Activated CD4-positive, alpha-beta T cell treated with anti-CD3 and anti-CD28 coated beads for 24 hours (primary cell): ENCODE results near the gene VGF.
"Not testable (repeated sequence)": the region's sequence is repeated elsewhere in the genome, so short reads cannot be mapped to it uniquely, and the experiment has no call there.

Experiments
- DNase-seq, 2 donors: peaks; one replicate each; pipeline ENCODE4 v3.0.0-alpha.2; 2020; ENCODE audit warnings: low read depth in 2 of 2

VGF gene

GRCh38 chr7:101134399-101134980, 30.9 kb downstream of the VGF start:
- DNase-seq: no peak

- no peak for DNase-seq
These were observed 31.6 kb downstream of the VGF start for GRCh38 chr7:101133621-101134398.

- not testable (repeated sequence) for DNase-seq
These were observed 32.5 kb downstream of the VGF start for GRCh38 chr7:101132626-101133600.

GRCh38 chr7:101129603-101130117, 35.7 kb downstream of the VGF start:
- no peak for DNase-seq

GRCh38 chr7:101128040-101128834, 37.1 kb downstream of the VGF start:
- DNase-seq: no peak

GRCh38 chr7:101127460-101128039, 37.8 kb downstream of the VGF start:
- DNase-seq: no peak

- peak in 1 of 2 donors; percentile 13 for DNase-seq
These were observed 38.5 kb downstream of the VGF start, which contains the start of gene SERPINE1 for GRCh38 chr7:101126651-101127459. Gene SERPINE1, plus strand, starts transcription at chr7:101127104. Its CDS starts 1,290 bp downstream, at chr7:101128394.

- no peak for DNase-seq
These were observed 39.2 kb downstream of the VGF start for GRCh38 chr7:101125989-101126650.

- no peak for DNase-seq
These were observed 40.9 kb downstream of the VGF start for GRCh38 chr7:101124376-101125056.

GRCh38 chr7:101123703-101124068, 41.7 kb downstream of the VGF start:
- DNase-seq: no peak

- no peak for DNase-seq
These were observed 42.3 kb downstream of the VGF start for GRCh38 chr7:101122933-101123702.

- DNase-seq: no peak
These were observed 43.1 kb downstream of the VGF start for GRCh38 chr7:101121991-101122932.

- not testable (repeated sequence) for DNase-seq
These were observed 43.8 kb downstream of the VGF start for GRCh38 chr7:101121631-101121990.

- no peak for DNase-seq
These were observed 45.1 kb downstream of the VGF start for GRCh38 chr7:101120315-101120714.

- DNase-seq: no peak
These were observed 45.5 kb downstream of the VGF start for GRCh38 chr7:101119876-101120275.

- no peak for DNase-seq
These were observed 46.5 kb downstream of the VGF start for GRCh38 chr7:101118856-101119255.

- no peak for DNase-seq
These were observed 48.5 kb downstream of the VGF start for GRCh38 chr7:101116898-101117297.
